Coronary artery (tissue), 2 donors: ENCODE measurements around the gene MSRB2.

ENCODE experiments used
- DNase-seq: peaks from one replicate; pipeline ENCODE4 v3.0.0-alpha.2; 2017; ENCODE audit warnings: low spot score
- H3K27ac ChIP-seq, 2 donors: fragments of 200-600 bp; sonication (generic); one replicate each; pipeline ENCODE4 v1.5.1; 2016 to 2019
- H3K4me3 ChIP-seq: fragments of 200-600 bp; sonication (generic); 2 replicates; pipeline ENCODE4 v1.5.1; 2016; ENCODE audit warnings: mild to moderate bottlenecking, moderate library complexity
- TF ChIP-seq, protein P1 (sequence below): fragments of 200-600 bp; sonication (generic); IDR thresholded peaks from one replicate; pipeline ENCODE4 v1.5.1; 2019; ENCODE audit warnings: antibody characterized with exemption

MSRB2 gene

DNA sequence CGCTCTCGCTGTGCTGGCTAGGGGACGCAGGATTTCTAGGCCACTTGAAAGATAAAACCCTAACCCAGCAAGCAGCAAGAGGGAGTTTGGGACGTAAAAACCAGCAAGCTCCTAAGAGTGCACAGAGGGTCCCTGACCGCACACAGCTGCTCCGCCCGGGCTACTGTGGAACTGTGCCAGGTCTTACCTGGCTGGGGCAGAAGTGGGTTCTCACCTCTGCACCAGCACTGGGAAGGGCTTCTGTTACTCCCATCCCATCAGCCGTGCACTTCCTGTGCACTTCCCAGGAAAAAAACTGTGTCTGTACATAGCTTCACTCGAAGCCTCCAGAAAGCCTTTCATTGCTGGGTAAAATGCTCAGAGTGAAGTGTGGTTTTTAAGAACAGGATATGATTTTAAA is 50.9 kb downstream of the MSRB2 start:
- H3K4me3 ChIP-seq = no peak overlapping the region
- no peak overlapping the region for H3K27ac ChIP-seq
- TF ChIP-seq, protein P1, sequence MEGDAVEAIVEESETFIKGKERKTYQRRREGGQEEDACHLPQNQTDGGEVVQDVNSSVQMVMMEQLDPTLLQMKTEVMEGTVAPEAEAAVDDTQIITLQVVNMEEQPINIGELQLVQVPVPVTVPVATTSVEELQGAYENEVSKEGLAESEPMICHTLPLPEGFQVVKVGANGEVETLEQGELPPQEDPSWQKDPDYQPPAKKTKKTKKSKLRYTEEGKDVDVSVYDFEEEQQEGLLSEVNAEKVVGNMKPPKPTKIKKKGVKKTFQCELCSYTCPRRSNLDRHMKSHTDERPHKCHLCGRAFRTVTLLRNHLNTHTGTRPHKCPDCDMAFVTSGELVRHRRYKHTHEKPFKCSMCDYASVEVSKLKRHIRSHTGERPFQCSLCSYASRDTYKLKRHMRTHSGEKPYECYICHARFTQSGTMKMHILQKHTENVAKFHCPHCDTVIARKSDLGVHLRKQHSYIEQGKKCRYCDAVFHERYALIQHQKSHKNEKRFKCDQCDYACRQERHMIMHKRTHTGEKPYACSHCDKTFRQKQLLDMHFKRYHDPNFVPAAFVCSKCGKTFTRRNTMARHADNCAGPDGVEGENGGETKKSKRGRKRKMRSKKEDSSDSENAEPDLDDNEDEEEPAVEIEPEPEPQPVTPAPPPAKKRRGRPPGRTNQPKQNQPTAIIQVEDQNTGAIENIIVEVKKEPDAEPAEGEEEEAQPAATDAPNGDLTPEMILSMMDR = no peak
- DNase-seq = no peak

DNA sequence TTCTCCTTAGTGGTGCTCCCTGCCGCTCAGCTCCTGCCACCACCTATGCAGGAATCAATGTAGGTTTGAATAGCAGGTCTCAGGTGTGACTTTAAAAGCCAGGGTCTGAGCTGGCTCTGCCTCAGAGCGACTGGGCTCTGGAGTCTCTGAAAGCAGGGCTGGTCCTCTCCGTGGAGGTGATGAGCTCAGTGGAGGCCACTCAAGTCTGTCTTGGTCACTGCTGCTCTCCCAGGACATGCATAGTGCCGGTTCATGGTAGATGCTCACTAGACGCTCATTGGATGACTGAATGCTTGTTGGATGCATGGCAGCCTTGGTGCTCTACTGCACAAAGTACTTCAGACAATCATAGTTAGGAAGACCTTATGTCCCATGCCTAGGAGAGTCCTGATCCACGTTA is 51.7 kb downstream of the MSRB2 start:
- no peak for DNase-seq
- Histone ChIP-seq H3K27ac (no peak overlapping the region), H3K4me3 (no peak overlapping the region)
- TF ChIP-seq, protein P1 = no peak

DNA sequence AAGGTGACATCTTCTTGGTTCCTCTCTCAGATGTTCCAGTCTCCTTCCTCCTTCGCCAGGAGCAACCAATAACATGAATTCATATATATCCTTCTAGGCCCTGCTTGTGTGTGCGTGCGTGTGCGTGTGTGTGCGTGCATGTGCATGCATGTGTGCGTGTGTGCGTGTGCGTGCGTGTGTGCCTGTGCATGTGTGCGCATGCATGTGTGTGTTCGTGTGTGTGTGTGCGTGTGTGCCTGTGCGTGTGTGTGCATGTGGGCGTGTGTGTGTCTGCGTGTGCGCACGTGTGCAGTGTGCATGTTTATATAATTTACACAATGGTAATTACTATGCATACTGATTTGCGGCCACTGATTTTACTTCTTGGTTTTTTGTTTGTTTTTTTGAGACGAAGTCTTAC is 52.8 kb downstream of the MSRB2 start:
- no peak for DNase-seq
- TF ChIP-seq, protein P1 = no peak
- H3K4me3 ChIP-seq = no peak overlapping the region
- H3K27ac ChIP-seq = no peak overlapping the region

DNA sequence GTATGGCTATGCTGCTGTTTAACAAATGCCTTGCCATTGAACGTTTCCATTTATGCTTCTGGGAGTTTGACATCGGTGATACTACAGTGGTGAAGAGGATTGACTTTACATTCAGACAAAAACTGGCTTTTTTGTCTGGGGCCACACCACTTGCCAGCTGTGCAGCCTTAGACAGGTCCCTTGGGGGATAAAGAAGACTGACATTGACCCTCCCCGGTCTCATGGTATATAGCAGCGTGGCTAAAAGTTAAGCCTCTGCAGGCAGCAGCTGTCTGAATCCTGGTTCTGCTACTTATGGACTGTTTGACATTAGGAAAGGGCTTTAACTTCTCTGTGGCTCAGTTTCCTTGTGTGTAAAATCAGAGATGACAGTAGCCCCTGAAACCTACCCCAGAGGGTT is 54.7 kb downstream of the MSRB2 start:
- TF ChIP-seq, protein P1 = no peak
- Histone ChIP-seq H3K4me3 (no peak overlapping the region), H3K27ac (no peak overlapping the region)
- no peak for DNase-seq

DNA sequence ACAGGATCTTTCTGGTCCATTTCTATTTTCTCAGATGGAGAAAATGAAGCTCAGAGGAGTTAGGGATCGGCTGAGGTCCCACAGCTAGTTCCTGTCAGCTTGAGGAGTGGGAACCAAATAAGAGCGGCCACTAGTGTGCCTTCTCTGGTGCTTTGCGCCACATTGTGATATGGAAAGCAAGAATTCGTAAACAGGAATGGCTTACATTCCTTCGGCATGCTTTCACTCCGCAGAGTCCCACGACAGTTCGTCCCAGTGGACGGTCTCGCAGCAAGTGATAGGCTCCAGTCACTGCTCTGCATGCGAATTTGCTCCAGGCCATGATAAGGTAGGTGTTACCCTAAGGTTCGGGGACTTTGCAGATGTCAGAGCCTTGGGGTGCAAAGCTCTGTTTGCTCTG is 55.2 kb downstream of the MSRB2 start:
- H3K27ac ChIP-seq = no peak overlapping the region
- TF ChIP-seq, protein P1 = no peak
- no peak overlapping the region for H3K4me3 ChIP-seq
- no peak for DNase-seq

DNA sequence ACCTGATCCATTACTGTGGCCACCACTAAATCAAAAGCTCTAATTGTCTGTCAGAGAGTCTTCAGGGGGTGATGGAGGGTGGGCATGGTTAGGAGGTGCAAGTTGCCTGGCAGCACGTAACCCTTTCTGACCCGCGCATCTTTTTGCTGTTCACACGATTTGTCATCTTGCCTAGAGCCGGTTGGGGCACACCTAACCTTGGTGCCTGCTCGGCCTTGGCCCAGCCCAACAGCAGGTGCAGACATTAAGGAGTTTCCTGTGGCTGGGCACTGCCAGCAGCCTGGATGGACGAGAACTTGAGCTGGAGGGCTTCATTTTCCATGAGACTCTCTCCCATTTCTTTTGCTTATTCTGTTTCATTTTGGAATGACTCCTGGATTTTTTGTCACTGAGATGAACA is 55.7 kb downstream of the MSRB2 start:
- TF ChIP-seq, protein P1 = no peak
- Histone ChIP-seq H3K4me3 (no peak overlapping the region), H3K27ac (no peak overlapping the region)
- DNase-seq = no peak

DNA sequence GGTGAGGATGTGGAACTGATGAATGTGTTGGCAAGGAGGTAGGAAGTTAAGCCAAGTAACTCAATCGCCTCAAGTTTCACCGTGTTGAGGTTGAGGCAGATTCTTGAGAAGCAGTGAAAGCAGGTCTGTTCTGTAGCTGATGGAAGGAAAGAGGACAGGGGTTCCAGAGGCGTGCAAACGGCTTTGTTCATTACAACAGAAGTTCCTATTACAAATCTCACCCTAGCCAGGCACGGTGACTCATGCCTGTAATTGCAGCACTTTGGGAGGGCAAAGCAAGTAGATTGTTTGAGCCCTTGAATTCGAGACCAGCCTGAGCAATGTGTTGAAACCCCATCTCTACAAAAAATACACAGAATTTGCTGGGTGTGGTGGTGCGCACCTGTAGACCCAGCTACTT is 59.8 kb downstream of the MSRB2 start:
- DNase-seq = no peak
- TF ChIP-seq, protein P1 = no peak
- H3K4me3 ChIP-seq = no peak overlapping the region
- no peak overlapping the region for H3K27ac ChIP-seq
